Prostate gland (tissue), 2 donors: ENCODE results near the gene SBF2. TPM values are rescaled to one million over a fixed set of nuclear protein-coding genes. Genes with fewer than 3 reads are reported as not detected.
"Not testable (repeated sequence)": the region's sequence is repeated elsewhere in the genome, so short reads cannot be mapped to it uniquely, and the experiment has no call there.

Experiments
- DNase-seq: peaks from one replicate; pipeline ENCODE4 v3.0.0-alpha.2; 2019; ENCODE audit warnings: low spot score
- H3K27ac ChIP-seq, 2 donors: fragments of 200-600 bp; sonication (generic); 2 replicates each; pipeline ENCODE4 v1.5.1; 2017 to 2019
- H3K27me3 ChIP-seq: fragments of 200-600 bp; sonication (generic); replicated peaks from 2 replicates; pipeline ENCODE4 v1.5.1; 2019; ENCODE audit not compliant: insufficient read depth
- H3K36me3 ChIP-seq, 2 donors: fragments of 200-600 bp; sonication (generic); 1 replicate in 1 of 2; 2 replicates in 1 of 2; pipeline versions ENCODE4 v1.5.1 to v1.8.1; 2017 to 2019
- H3K4me1 ChIP-seq: fragments of 200-600 bp; sonication (generic); replicated peaks from 2 replicates; pipeline ENCODE4 v1.5.1; 2019
- H3K4me3 ChIP-seq, 2 donors: fragments of 200-600 bp; sonication (generic); 2 replicates each; pipeline ENCODE4 v1.5.1; 2017 to 2019
- H3K9me3 ChIP-seq: fragments of 200-600 bp; sonication (generic); 2 replicates; pipeline ENCODE4 v1.5.1; 2017
- CTCF ChIP-seq, 4 experiments: fragments of 200-600 bp in 2 of 4; fragments of 450-650 bp in 2 of 4; sonication (generic) in 2 of 4; IDR thresholded peaks; 1 replicate in 3 of 4; 2 replicates in 1 of 4; pipeline ENCODE4 v1.5.1; 2016 to 2019; ENCODE audit warnings: antibody characterized with exemption in 4 of 4, mild to moderate bottlenecking in 2 of 4, moderate library complexity in 2 of 4
- POLR2A ChIP-seq: fragments of 450-650 bp; IDR thresholded peaks from one replicate; pipeline ENCODE4 v1.6.1; 2016; ENCODE audit warnings: antibody characterized with exemption, mild to moderate bottlenecking
- POLR2AphosphoS5 ChIP-seq: sonication (generic); formaldehyde crosslinking; IDR thresholded peaks from one replicate; pipeline ENCODE4 v1.6.1; 2017; ENCODE audit warnings: antibody characterized with exemption
- WGBS: methylation state at CpG from one replicate; pipeline ENCODE4 v1.1.5; 2018; 5-methylcytosine and 5-hydroxymethylcytosine counted together
- intact Hi-C: fragments of 100-400 bp; cut with DNase I; formaldehyde crosslinking; loops from one replicate; pipeline ENCODE4 v1.14.2; 2022
- total RNA-seq, 2 donors: library from RNA; depleted of rRNA; stranded (reverse); fragments of >200 nt; gene quantifications; one replicate each; pipeline ENCODE4 v1.1.0, GENCODE V29; 2016

SBF2 gene
- total RNA-seq, 2 donors from 2014 or later: 35.9 to 56.7 TPM

DNA sequence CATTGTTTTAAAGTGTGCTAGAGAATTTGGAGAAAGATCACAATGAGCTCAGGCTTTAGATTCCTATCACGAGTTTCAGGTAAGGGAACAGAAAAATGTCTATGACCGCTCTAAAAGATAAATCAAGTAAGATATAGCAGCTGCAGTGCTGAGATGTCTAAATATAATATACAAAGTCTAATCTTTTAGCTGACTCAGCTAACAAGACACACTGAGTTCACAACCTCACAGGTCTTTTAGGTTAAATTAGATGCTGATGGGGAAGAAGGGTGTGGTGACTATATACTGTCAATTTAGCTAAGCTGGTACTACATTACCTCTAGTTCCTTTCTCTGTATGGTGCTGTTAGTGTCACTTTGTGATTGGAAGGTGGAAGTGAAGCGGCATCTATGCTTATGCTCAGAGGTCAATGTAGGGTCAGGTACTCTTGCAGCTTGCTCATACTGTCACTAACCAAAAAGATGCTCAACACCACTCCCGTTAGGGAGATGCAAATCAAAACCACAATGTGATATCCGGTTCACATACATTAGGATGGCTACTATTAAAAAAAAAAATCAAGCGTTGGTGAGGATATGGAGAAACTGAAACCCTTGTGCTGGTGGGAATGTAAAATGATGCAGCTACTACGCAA lies 346.7 kb downstream of the SBF2 start:
- Histone ChIP-seq H3K27ac (no peak overlapping the region), H3K4me3 (no peak overlapping the region), H3K9me3 (no peaks in the 10 kb centered on the region), H3K27me3 (no peaks in the 10 kb centered on the region), H3K4me1 (no peaks in the 10 kb centered on the region), H3K36me3 (no peaks in the 10 kb centered on the region)
- intact Hi-C loops: no loop called here
- DNase-seq: no peak
- WGBS: 90% methylated on average over 7 of the region's 7 CpGs
- TF ChIP-seq POLR2AphosphoS5 (no peak), CTCF (IDR thresholded peaks at IDR 0.05) (no peak), POLR2A (no peak)

DNA sequence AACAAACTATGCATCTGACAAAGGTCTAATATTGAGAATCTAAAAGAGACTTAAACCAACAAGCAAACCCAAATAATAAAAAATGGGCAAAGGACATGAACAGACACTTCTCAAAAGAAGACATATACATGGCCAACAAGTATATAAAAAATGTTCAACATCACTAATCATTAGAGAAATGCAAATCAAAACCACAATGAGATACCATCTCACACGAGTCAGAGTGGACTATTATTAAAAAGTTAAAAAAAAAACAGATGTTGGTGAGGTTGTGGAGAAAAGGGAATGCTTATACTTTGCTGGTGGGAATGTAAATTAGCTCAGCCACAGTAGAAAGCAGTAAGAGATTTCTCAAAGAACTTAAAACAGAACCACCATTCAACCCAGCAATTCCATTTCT lies 348.3 kb downstream of the SBF2 start:
- H3K4me1 ChIP-seq, H3K36me3 ChIP-seq, DNase-seq, intact Hi-C loops, H3K27me3 ChIP-seq, H3K4me3 ChIP-seq, H3K27ac ChIP-seq, H3K9me3 ChIP-seq: not testable (repeated sequence)
- WGBS: 85% methylated on average over 1 of the region's 1 CpG

- H3K9me3 ChIP-seq: no peaks in the 10 kb centered on the region
- intact Hi-C loops: no loop called here
- no peak overlapping the region for H3K4me3 ChIP-seq
- H3K36me3 ChIP-seq: no peaks in the 10 kb centered on the region
- no peak for DNase-seq
- H3K27ac ChIP-seq: no peak overlapping the region
- no peaks in the 10 kb centered on the region for H3K27me3 ChIP-seq
- no peaks in the 10 kb centered on the region for H3K4me1 ChIP-seq
- 70% methylated on average over 3 of the region's 3 CpGs for WGBS
- TF ChIP-seq POLR2A (no peak), CTCF (IDR thresholded peaks at IDR 0.05) (no peak), POLR2AphosphoS5 (no peak)
These were observed 350.5 kb downstream of the SBF2 start for GRCh38 chr11:9943386-9944110.

DNA sequence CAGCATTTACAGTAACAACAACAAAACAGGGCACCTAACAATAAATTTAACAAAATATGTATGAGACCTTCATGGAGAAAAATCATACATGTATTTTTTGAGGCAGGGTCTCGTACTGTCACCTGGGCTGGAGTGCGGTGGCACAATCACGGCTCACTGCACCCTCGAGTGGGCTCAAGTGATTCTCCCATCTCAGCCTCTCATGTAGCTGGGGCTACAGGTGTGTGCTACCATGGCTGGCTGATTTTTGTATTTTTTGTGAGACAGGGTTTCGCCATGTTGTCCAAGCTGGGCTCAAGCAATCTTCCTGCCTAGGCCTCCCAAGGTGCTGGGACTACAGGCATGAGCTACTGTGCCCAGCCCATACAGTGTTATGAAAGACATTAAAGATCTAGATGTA lies 352.0 kb downstream of the SBF2 start:
- H3K4me1 ChIP-seq: no peaks in the 10 kb centered on the region
- no peaks in the 10 kb centered on the region for H3K27me3 ChIP-seq
- no peaks in the 10 kb centered on the region for H3K36me3 ChIP-seq
- 98% methylated on average over 5 of the region's 5 CpGs for WGBS
- no peak overlapping the region for H3K4me3 ChIP-seq
- no peak overlapping the region for H3K27ac ChIP-seq
- intact Hi-C loops: no loop called here
- DNase-seq: no peak
- no peaks in the 10 kb centered on the region for H3K9me3 ChIP-seq
- no peak for TF ChIP-seq POLR2A
- TF ChIP-seq POLR2AphosphoS5: no peak
- TF ChIP-seq CTCF (IDR thresholded peaks at IDR 0.05): no peak

DNA sequence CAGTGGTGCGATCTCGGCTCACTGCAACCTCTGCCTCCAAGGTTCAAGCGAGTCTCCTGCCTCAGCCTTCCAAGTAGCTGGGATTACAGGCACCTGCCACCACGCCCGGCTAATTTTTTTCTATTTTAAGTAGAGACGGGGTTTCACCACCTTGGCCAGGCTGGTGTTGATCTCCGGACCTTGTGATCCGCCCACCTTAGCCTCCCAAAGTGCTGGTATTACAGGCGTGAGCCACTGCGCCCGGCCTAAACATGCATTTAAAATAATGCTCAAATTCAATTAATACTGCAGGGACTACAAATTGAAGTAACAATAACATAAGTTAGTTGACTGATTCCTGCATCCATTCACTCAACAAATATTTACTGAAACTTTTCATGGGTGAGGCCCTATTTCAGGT lies 354.9 kb downstream of the SBF2 start:
- H3K4me3 ChIP-seq, intact Hi-C loops, H3K27me3 ChIP-seq, H3K36me3 ChIP-seq, DNase-seq, H3K4me1 ChIP-seq, H3K27ac ChIP-seq, H3K9me3 ChIP-seq: not testable (repeated sequence)
- 93% methylated on average over 11 of the region's 11 CpGs for WGBS

GRCh38 chr11:9936754-9937153 lies 357.3 kb downstream of the SBF2 start:
- Histone ChIP-seq H3K4me1 (no peaks in the 10 kb centered on the region), H3K27ac (no peak overlapping the region), H3K36me3 (no peaks in the 10 kb centered on the region), H3K9me3 (no peaks in the 10 kb centered on the region), H3K27me3 (no peaks in the 10 kb centered on the region), H3K4me3 (no peak overlapping the region)
- intact Hi-C loops: no loop called here
- TF ChIP-seq POLR2A (no peak), CTCF (IDR thresholded peaks at IDR 0.05) (no peak), POLR2AphosphoS5 (no peak)
- no peak for DNase-seq

GRCh38 chr11:9932843-9933242 lies 361.2 kb downstream of the SBF2 start:
- intact Hi-C loops, H3K27me3 ChIP-seq, H3K27ac ChIP-seq, H3K9me3 ChIP-seq, H3K4me1 ChIP-seq, DNase-seq, H3K36me3 ChIP-seq, H3K4me3 ChIP-seq: not testable (repeated sequence)
- WGBS: 92% methylated on average over 2 of the region's 2 CpGs

GRCh38 chr11:9930562-9931331 lies 363.3 kb downstream of the SBF2 start:
- H3K27me3 ChIP-seq, DNase-seq, H3K27ac ChIP-seq, H3K9me3 ChIP-seq, intact Hi-C loops, H3K4me1 ChIP-seq, H3K36me3 ChIP-seq, H3K4me3 ChIP-seq: not testable (repeated sequence)
- 90% methylated on average over 13 of the region's 14 CpGs for WGBS
